ENCODE data around the gene LRATD1.
A peak's percentile ranks its signal among the peaks of the same experiment; 100 is the strongest.

Gene LRATD1

DNA sequence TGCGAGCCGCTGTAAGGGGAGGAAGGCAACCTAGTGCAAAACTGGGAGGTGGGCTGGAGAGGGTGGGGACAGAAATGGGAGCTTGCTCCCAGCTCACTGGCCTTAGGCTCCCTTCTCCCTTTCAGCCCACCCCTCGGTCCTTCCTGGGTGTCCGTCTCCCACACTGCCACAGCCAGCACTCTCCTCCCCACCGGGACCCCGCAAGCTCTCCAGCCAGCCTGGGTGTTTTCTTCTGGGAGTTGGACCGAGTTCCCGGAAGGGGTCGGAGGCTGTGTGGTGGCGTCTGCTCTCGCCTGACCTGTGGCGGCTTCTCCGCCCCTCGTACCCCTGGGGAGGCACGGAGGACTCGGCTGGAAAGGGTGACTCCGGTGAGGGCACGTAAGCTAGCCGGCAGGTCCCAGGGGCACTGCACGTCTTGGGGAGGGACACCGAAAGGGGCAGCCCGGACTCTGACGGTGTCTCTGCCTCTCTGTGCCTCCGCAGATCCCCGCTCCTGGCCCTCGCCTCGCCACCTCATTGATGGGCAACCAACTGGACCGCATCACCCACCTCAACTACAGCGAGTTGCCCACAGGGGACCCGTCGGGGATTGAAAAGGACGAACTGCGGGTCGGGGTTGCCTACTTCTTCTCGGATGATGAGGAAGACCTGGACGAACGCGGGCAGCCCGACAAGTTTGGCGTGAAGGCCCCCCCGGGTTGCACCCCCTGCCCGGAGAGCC, 1.1 kb downstream of the LRATD1 start:
- peak; percentile 45 for DNase-seq

DNA sequence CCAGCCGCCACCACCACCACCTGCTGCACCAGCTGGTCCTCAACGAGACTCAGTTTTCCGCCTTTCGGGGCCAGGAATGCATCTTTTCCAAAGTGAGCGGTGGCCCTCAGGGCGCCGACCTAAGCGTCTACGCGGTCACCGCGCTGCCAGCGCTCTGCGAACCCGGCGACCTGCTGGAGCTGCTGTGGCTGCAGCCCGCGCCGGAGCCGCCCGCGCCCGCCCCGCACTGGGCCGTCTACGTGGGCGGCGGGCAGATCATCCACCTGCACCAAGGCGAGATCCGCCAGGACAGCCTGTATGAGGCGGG, 1.6 kb downstream of the LRATD1 start:
- no peak for DNase-seq

DNA sequence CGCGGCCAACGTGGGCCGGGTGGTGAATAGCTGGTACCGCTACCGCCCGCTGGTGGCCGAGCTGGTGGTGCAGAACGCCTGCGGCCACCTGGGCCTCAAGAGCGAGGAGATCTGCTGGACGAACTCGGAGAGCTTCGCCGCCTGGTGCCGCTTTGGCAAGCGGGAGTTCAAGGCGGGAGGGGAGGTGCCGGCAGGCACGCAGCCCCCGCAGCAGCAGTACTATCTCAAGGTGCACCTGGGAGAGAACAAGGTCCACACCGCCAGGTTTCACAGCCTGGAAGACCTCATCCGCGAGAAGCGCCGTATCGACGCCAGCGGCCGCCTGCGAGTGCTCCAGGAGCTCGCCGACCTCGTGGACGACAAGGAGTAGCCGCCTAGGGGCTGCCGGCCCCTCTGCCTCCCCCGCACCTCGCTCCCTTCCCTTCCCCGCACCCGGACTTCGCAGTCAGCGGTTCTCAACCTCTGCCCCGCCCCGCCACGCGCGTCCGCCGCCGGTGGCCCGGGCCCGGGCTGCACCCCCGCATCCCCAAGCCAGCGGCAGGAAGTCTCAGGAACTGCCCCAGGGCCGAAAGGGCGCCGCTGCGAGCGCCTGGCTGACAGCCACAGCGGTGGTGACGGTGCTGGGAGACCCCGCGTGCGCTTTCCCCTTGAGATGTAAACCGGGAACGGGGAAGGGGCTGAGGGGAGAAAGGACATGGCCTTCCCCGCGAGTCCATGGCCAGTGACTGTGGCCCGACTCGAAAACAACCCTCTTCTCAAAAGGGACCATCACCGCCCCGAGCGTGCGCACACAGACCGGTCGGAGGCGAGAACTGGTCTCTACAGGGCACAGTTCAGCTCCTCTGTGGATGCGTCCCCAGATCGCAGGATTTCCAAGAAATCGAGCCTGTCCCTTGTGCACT, 2.2 kb downstream of the LRATD1 start:
- DNase-seq: peak; percentile 94

DNA sequence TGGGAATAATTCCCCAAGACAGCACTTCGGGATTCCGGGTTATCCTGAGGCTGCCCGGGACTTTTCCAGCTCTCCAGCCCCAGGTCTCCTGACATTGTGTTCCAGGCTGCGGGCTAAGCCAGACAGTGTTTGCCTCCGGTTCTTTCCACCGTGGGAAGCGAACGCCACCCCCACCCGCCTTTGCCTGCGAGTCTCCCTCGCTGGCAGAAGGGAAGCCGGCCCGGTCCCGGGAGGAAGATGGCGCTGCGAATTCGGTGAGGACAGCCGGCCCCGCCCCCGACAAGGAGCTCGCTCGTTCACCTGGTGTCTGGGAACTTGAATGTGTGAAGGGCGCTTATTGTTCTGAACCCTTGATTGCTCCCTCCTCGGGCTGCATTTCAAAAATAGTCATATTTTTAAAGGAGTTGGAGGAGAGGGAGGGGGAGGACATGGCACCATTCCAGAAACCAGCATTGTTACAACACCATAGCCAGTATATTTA, 2.9 kb downstream of the LRATD1 start:
- peak; percentile 87 for DNase-seq

DNA sequence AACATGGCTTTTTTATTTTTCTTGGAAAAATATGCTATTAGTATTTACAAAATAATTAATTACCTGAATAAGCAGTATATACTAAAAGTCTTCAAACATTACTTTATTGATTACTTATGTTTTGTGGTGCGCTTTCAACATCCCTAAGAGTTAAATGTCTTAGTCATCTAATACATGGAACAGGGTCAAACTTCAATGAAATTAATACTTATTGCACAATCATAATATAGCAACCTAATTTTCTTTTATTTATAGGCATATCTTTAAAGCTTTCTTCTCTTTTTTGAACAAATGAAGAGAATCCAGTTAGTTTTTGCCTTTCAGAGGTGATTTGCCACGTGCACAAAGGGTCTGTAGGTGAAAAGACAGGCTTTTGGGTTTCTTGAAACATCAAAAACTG, 6.0 kb downstream of the LRATD1 start:
- no peak for DNase-seq

DNA sequence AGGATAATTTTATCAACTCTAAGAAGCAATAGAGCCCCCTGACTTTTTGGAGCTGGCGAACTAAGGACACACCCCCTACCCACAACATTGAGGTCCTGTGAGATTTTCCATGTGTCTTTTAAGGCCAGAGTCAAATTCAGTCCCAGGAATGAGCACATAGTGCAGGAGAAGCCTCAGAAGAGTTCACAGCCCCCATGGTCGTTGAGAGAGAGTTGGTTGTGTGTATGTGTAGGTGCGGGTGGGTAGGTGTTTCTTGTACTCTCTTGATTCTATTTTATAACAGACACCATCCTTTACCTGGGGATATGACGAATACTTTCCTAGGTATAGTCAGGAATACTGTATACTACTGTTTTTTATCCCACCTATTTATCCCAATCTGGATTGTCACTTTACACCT, 8.6 kb downstream of the LRATD1 start:
- no peak for DNase-seq

DNA sequence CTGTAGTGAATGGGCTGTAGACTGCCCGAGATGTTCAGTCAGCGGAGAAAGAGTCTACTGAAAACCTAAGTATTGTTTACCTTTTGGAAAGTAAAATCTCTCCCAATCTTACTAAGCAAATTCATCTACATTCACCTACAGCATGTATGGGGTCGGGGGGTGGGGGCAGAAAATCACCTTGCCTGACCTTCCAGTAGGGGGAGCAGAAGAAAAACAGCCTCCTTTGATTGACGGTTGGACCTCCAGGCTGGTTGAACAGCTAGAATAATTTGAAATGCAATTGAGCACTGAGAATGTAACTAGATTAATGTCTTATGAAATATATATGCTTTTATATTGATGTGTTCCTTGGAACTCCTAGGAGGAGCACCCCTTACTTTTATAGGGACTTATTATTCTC, 10.0 kb downstream of the LRATD1 start:
- DNase-seq: peak; percentile 44

DNA sequence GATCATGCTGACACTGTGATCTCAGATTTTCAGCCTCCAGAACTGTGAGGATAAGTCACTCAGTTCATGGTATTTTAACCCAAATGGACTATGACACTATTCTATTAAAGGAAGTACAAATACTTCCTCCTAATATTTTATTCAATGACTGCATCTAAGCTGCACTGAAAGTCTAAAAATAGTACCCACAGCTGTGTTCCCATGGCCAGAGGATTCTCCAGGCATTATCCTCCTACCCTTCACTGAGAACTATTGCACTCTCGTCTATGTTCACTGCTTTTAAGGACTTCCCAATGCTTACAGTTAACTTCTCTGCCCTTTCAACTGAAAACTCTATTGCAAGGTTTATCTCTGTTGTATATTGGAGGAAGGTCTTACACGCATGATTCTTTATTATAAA, 15.2 kb downstream of the LRATD1 start:
- DNase-seq: no peak

DNA sequence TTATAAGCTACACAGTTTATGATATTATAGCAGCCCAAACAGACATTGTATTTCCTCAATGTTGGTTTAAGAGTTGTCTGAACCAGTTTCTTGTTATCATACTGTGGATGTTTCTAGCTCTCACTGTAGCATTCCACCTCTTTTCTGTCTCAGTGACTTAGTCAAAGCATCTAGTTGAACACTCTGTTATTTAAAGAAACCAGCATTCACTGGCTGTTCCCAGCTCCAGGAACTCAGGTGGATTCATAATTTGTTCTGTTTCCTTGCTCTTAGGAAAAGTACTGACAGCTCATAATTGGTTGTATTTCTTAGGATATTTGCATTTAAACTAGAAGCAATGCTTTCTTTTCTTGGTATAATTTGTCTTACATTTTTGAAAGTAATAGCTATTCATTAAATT, 17.5 kb downstream of the LRATD1 start:
- DNase-seq: no peak

DNA sequence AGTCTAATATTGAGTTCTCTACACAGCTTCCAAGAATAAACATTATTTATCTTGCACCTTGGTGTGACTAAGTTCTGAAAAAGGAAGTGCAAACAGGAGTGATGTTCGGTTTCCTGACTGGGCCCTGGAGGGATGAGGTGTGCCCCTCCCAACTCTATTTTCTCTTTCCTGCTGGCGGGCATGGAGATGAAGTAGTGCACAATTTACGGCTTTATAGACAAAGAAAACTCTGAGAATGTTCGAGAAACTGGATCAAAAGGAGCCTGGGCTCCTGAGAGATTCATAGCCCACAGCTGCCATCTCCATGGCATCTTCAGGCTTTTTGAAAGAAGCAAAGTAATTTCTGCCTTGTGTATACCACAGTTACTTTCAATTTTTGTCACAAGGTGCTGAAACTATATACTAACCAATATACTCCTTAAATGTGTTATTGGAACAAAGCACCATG, 22.3 kb downstream of the LRATD1 start:
- no peak for DNase-seq

DNA sequence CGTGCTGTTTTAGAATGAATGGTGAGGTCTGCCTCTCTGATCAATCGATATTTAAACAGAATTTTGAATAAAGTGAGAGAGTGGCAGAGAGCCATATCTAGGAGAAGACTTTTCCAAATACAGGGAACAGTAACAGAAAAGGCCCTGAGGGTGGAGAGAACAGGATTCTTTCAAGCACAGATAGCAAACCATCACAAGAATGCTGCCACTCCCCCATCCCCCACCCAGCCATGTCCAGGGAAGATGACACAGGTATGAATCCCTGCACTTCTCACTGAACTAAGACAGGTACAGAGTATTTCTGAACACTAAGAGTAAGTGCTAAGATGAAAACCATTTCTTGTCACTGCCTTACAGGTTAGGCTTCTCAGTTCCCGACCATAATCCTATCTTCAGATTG, 23.6 kb downstream of the LRATD1 start:
- DNase-seq: no peak

DNA sequence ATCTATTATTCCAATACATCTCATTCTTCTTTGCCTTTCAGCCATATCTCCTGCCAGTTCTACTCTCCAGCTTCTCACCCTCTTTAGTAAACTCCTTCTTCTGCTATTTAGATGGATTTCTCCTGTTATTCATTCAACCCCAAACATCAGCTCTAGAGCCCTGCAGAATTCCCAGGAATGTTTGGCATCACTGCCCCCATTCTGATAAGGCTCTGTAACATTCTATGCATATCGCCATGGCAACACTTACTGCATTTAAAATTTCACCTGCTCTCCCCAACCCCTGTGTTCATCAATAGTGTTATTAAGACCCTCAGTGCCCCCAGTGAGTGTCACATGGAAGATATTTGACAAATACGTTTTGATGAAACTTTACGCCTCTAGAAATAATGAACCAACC, 28.6 kb downstream of the LRATD1 start:
- DNase-seq: no peak

DNA sequence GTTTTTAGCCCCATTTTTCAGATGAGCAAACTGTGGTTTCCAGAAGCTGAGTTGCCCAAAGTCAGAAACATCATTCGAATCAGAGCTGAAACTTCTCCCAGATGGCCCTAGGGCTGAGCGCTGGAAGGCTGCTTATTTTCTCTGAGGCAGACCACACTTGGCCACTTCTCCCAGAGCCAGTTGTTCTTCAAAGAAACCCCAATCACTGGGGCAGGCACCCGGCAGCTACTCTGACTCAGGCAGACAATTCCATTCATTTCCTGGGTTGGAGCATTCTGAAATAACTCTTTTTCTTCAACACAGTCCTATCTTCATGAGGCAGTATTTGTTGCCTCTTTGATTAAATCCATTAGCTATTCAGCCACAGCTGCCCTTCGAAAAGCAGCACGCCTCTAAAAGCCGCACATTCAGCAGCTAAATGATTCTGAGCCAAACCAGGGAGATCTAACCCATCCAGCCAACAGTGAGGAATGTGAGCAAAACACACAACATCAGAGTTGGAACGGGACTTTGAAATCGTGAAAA, 40.9 kb downstream of the LRATD1 start:
- DNase-seq: peak; percentile 13

DNA sequence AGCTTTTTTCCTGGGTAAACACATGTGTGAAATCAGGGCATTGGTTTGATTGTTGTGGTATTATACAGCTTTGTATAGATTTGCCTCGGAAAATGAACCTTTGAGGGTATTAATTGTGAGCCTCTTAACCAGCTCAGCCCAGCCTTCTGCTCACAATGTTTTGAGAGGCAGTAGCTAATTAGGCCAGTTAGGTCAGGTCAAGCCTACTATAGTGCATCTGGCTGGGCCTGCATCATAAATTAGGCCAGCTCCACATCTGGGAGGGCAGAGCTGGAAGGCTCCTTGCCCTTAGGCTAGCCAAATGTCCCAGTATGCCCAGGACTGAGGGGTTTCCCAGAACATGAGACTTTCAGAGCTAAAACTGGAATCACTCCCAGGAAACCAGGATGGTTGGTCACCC, 43.0 kb downstream of the LRATD1 start:
- peak; percentile 89 for DNase-seq

DNA sequence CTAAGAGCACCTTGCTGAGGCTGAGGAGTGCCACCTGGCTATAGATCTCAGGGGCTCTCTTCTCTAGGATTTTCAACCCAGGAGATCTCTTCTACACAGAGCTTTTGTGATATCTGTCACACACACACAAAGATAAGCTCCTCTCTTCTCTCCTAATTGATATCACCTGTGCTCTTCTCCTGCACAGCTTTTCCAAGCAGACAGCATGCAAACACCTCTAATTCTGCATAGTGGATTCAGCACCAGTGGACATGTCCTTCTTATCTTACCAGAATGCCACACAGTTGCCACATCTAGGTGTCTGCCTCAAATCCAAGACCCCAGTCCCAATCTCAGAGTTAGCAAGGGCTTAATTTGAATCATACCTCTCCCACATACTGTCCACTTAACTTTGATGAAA, 43.9 kb downstream of the LRATD1 start:
- no peak for DNase-seq

DNA sequence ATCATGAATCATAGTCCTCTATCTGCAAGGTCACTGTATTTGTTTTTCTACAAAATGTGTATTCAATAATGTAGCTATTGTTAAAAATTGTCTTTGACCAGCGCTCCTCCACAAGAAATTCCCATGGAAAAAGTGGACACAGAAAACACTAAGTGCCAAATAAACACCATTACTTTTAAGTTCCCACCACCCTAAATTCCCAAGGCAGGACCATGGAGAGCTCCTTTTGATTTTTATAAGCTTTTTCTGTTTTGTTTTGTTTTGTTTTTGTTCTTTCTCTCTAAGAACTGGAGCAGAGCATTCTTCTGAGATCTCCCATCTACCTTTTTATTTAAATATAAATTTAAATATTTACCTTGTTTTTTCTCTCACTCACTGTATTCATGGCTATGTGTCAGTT, 44.5 kb downstream of the LRATD1 start:
- no peak for DNase-seq

DNA sequence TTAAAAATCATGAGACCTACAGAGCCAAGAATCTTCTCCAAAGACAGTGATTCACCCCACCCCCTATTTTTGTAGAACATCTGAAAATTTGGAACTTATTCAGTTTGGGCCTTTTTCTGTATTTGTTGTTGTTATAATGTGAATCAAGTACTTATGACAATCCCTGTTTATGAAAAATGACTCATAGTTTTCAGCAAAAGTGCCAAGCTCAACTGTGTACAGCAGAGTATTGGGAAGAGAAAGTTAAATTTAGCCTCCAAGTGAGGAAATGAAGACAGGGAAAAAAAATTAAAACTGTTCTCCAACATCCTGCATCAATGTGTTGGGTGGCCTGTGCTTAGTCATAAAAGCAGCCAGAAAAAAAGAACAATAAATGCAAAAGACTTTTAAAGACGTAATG, 46.2 kb downstream of the LRATD1 start:
- DNase-seq: no peak

DNA sequence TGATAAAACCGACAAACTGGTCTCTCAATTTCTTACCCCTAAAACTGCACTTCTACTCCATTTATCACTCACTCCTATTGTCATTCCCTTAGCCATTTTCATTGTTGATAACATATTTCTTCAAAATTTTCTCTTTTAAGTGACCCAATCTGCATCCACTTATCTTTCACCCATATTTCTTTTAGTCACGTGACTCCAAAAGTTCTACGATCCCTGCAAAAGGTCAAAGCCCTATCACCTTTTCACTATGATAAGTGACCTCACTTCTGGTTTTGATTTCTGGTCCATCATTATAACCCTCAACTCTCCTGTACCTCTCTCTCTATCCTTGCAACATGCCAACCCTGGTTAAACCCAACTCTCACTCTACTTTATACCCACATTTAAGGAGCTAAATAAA, 49.1 kb downstream of the LRATD1 start:
- DNase-seq: no peak

Data from NCI-H82 (cell line).